Hematopoietic multipotent progenitor cell treated with erythropoietin and hydrocortisone succinate and interleukin-3 and kit ligand, for 17 days (in vitro differentiated cells): ENCODE data around the gene RSL24D1.
A peak's percentile ranks its signal among the peaks of the same experiment; 100 is the strongest.
"Not testable (repeated sequence)": the region's sequence is repeated elsewhere in the genome, so short reads cannot be mapped to it uniquely, and the experiment has no call there.

Experiments used
- DNase-seq: peaks from one replicate; pipeline ENCODE4 v3.0.0-alpha.2; 2015; ENCODE audit warnings: low spot score

RSL24D1 gene

DNA sequence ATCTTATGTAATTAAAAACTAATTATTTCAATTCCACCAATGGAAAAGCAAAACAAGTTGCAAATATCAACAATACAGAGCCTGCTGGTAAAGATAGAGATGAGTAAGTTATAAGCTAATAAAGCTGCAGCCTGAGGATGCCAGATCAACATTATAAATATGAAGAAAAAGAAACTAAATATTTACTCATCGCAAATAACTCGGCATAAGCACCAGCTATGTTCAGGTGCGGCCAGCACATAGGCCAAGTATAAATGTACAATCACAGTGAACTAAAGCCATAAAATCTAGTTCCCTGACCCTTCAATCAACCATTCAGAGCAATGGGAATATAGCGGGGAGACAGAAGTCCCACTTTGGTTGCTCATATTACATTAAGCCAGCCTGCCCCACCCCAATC lies 7.7 kb upstream of the RSL24D1 start:
- no peak for DNase-seq

DNA sequence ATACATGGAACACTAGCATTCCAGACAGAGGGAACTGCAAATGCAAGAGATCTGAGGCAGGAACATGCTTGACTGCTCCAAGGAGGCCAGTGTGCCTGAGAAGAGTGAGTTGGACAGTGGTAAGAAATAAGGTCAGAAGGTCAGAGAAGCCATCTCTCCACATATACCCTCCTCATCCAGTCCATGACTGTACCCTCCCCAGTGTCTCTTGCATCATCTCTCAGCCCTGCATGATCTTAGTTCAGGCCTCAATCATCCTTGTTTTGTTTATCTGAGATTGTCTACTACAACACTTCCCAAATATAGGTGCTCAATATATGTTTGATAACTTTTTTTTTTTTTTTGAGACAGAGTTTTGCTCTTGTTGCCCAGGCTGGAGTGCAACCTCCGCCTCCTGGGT lies 5.5 kb upstream of the RSL24D1 start:
- no peak for DNase-seq

DNA sequence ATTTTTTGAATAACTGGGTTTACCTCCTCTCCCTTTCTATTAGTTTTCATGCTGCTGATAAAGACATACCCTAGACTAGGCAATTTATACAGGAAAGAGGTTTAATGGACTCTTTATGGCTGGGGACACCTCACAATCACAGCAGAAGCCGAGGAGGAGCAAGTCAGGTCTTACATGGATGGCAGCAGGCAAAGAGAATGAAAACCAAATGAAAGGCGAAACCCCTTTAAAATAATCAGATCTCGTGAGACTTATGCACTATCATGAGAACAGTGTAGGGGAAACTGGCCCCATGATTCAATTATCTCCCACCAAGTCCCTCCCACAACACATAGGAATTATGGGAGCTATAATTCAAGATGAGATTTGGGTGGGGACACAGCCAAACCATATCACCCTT lies 2.0 kb upstream of the RSL24D1 start:
- no peak for DNase-seq

DNA sequence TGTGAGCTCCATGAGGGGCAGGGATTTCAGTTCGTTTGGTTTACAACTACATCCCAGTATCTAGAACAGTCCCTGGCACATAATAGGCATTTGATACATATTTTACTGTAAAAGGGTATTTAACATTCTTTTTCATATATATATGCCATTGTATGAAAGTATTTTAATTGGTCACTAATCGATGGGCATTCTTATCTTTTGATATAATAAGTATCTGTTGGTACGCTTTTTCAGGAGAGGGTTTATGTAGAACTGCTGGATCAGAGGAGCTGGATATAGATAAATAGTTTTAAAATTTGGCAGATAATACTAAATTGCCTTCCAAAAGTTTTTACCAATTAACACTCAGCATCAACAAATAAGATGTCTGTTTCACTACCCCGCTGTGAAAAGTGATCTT lies 978 bp upstream of the RSL24D1 start:
- no peak for DNase-seq

DNA sequence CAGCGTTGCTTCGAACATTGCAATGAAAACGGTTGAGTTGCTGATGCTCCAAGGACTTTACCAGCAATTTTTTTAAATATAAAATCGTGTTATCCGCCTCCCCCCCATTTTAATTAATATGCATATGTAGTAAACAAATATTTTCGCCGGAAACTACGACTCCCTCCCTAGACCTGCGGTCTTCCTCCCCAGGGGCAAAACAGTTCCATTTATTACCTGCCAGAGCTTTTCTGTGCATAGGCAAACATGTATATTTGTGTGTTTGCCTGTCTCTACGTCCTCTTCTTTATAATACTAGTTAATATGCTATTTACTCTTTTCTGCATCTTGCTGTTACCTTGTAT lies 593 bp upstream of the RSL24D1 start:
- DNase-seq, result no peak

DNA sequence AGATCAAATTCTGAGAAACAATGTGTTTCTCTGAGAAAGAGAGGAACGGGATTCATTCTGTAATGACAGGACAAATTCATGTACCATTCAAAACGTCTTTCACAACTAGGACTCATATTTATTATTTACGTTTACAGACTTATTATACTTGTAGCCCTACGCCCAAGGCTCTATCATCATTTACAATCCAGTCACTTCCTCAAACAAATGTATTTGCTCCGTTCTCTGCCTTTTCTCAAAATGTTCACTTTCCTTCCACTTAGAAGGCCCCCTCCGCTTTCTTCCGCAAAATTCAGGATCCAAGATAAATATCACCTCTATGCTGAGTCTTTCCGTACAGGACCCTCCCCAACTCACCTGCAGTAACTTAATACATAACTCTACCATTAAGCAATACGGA lies 745 bp downstream of the RSL24D1 start:
- peak; percentile 24 for DNase-seq

DNA sequence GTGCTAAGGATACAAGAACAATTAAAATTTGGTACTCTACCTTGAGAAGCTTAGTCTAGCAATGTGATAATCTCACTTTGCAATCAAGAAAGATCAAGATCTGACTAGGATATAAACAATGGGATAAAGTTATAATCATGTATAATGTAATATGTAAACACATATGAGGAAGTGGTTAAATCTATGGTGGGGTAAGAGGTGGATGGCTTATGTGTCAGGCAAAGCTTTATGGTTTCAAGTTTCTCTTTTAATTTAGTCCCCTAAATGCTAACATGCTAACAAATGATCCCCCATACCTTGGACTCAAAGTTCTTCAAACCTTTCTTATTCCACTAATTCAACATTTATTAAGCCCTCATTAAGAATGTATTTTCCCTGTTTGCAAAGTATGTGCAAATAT lies 2.5 kb downstream of the RSL24D1 start:
- DNase-seq, result no peak

DNA sequence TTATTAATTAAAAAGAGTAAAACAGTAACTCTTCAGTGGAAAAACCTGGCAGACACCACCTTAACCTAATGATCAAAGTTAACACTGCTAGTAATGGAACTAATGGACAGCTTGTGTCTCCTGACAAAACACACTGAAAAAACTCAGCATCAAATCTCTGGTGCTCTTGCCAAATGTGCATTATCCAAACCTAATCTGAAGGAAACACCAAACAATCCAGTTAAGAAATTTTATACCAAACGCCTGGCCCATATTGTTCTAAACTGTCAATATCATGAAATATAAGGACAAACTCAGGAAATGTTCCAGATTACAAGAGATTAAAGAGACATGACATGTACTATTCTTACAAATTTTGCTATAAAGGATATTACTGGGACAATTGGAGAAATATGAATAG lies 10.4 kb downstream of the RSL24D1 start:
- no peak for DNase-seq

DNA sequence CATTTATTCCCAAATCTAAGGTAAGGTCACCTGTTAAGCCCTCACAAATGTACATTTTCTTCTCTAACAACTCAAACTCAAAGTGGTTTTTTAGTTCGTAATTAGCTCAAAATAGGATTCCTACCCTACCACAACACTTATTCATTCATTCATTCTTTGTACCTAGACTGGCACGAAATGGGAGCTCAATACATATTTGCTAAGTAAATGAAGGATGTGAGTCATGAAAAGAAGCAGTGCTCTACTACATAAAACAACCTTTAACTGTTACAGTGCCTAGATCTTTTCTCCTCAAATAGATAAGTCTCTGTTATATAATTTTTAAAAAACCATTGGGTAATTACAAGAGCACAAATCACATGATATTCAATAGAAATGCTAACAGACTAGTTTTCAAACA lies 13.1 kb downstream of the RSL24D1 start:
- DNase-seq, result no peak

DNA sequence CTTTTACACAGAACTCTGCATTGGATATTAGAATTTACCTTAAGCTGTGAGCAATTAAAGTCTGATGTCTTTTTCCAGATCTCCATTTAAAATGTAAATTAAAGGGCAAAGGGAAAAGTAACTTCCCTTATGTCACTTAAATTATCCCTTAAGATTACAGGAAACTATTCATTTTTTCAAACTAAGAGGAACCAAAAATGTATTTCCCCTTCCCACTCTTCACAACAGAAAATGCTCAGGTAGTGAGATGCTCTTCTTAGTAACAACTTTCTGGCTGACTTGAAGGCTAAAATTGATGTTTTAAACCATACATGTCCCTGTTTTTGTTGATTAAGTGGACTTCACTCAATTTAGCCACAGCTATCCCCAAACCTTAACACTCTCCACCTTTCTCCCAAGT lies 17.6 kb downstream of the RSL24D1 start:
- DNase-seq, result no peak

DNA sequence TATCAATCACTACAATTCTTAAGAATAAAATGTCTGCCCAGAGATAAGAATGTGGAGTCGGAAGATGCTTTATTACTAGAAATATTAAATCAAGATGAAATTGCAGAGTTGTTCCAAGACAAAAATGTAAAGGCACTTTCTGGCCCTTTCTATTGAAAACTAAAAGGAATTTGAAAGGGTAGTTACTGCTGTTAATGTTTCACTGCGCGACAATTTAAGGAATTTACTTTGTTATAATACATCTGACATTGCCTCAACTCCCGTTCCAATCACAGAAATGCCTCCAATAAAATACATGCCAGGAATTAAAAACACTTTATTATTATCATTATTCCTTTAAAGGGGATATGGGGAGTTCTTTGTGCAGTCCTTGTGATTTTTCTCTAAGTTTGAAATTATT lies 26.4 kb downstream of the RSL24D1 start:
- no peak for DNase-seq

DNA sequence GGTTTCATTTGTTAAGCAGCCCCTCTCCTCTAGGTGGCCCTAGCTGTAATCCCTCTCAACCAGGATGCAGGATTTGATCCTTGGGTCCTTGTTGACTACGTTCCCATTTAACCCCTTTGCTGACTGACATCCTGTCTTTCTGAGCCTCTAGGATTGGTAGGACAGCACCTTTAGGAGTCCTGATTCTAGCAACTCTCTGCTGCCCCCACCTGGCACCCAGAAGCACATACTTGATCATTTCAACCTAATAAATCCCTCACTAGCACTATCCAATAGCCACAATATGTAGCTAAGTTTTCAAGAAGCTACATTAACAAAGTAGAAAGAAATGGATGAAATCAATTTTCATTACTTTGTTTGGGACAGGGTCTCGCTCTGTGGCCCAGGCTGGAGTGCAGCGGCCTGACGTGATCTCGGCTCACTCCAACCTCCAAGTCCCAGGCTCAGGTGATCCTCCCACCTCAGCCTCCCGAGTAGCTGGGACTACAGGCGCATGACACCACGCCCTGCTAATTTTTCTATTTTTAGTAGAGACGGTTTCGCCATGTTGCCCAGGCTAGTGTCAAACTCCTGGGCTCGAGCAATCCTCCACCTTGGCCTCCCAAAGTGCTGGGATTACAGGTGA lies 28.3 kb downstream of the RSL24D1 start:
- DNase-seq, result peak; percentile 46

DNA sequence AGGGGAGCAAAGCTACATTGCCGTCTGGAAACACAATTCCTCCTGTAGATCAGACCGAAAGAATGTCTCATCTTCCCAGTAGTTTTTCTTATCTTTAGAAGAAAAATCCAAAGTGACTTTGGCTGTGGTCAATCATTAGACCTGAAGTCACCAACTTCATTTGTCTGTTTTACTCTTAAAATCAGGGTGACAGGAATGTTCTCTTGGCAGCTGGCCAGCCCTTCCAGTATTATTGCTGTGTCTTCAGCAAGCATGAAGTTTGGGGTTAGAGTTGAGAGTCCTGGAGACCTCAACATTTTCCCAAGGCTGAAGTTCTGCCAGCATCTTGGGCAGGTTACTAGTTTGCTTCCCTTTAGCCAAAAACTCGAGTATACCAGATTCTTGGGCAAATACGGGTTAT lies 32.5 kb downstream of the RSL24D1 start:
- DNase-seq, result no peak

DNA sequence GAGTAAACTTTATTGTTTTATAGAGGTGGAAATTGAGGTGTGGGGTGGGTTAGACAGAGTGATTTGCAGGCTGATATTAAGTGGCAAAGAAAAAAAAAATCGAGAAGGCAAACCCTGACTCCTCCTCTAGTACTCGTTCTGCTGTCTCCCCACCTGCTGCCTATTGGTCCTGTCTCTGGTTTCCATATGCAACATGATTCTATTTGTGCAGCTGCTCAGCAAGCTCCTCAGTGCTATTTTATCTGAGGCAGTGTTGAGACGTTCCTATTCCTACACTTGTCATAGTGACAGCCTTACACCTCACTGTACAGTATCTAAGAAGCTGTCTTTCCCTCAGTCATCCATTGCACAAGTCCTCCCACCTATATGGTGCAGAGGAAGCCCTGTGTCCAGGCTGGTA lies 45.1 kb downstream of the RSL24D1 start:
- DNase-seq, result no peak

DNA sequence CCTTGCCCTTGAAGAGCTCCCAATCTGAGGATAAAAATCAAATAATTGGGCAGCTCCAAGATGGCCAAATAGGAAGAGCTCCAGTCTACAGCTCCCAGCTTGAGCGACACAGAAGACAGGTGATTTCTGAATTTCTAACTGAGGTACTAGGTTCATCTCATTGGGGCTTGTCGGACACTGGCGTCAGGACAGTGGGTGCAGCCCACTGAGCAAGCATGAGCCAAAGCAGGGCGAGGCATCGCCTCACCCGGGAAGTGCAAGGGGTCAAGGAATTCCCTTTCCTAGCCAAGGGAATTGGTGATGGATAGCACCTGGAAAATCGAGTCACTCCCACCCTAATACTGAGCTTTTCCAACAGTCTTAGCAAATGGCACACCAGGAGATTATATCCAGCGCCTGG lies 53.6 kb downstream of the RSL24D1 start:
- DNase-seq, result not testable (repeated sequence)

DNA sequence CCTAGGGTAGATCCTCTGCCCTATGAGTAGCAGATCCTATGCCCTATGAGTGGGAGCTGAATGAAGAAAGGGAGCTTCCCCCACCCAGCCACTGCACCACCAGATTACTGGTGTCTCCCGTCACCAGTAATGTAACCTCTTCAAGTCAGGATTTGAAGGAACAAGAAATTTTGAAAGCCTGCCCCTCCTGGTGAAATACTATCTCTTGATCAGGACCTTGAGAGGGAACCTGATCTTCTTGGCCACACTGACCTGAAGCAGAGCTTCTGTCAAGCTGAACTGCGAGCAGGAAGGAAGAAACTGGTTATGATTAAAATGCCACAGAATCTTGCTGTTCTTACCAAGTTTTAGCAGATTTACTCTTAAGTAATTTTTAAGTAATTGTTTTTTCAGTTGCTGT lies 62.8 kb downstream of the RSL24D1 start:
- DNase-seq, result no peak

DNA sequence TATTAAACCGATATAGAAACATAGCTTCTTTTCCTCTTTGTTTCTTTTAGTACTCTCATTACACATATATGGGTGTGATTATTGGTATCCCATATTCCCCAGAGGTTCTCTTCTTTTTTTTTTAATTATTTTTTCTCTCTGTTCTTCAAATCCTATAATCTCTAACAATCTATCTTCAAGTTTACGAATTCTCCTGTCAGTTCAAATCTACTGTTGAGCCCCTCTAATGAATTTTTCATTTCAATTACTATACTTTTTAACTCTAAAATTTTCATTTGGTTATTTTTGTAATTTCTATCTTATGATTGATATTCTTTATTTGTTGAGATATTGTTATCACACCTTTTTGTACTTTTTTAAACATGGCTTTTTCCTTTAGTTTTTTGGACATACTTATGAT lies 64.1 kb downstream of the RSL24D1 start:
- DNase-seq, result no peak
